Stimulated activated CD8-positive, alpha-beta memory T cell treated with anti-CD3 and anti-CD28 coated beads, Interleukin-4, amount 100 ng/mL, for 4 hours (primary cell): Measurements from ENCODE around the gene CEBPB.

Experiments used
- DNase-seq, 2 donors: peaks; one replicate each; pipeline ENCODE4 v3.0.0-alpha.2; 2020; ENCODE audit warnings: low read depth in 2 of 2, low spot score in 1 of 2

Gene CEBPB

GRCh38 chr20:50210066-50210619 is 19.5 kb downstream of the CEBPB start:
- DNase-seq = no peak

- DNase-seq = no peak
Observed at GRCh38 chr20:50211091-50211490, 20.5 kb downstream of the CEBPB start.

- DNase-seq = no peak
Observed at GRCh38 chr20:50213531-50214106, 23.0 kb downstream of the CEBPB start.

- DNase-seq = no peak
Observed at GRCh38 chr20:50214226-50215024, 23.8 kb downstream of the CEBPB start.

GRCh38 chr20:50215101-50215690 is 24.6 kb downstream of the CEBPB start:
- DNase-seq = no peak

- DNase-seq = no peak
Observed at GRCh38 chr20:50215926-50216325, 25.3 kb downstream of the CEBPB start.

- no peak for DNase-seq
Observed at GRCh38 chr20:50216543-50217206, 26.0 kb downstream of the CEBPB start.

- no peak for DNase-seq
Observed at GRCh38 chr20:50217207-50217949, 26.7 kb downstream of the CEBPB start.

GRCh38 chr20:50218987-50219435 is 28.4 kb downstream of the CEBPB start:
- no peak for DNase-seq

- no peak for DNase-seq
Observed at GRCh38 chr20:50219600-50219999, 29.0 kb downstream of the CEBPB start.

- DNase-seq = no peak
Observed at GRCh38 chr20:50220093-50220893, 29.7 kb downstream of the CEBPB start.

GRCh38 chr20:50220894-50221365 is 30.3 kb downstream of the CEBPB start:
- DNase-seq = no peak

GRCh38 chr20:50221501-50222308 is 31.1 kb downstream of the CEBPB start:
- DNase-seq = no peak

GRCh38 chr20:50222309-50223038 is 31.8 kb downstream of the CEBPB start:
- no peak for DNase-seq

- DNase-seq = no peak
Observed at GRCh38 chr20:50223039-50224005, 32.7 kb downstream of the CEBPB start.

GRCh38 chr20:50224052-50224451 is 33.4 kb downstream of the CEBPB start:
- no peak for DNase-seq
